ENCODE data around the gene FCN1.

Gene FCN1

DNA sequence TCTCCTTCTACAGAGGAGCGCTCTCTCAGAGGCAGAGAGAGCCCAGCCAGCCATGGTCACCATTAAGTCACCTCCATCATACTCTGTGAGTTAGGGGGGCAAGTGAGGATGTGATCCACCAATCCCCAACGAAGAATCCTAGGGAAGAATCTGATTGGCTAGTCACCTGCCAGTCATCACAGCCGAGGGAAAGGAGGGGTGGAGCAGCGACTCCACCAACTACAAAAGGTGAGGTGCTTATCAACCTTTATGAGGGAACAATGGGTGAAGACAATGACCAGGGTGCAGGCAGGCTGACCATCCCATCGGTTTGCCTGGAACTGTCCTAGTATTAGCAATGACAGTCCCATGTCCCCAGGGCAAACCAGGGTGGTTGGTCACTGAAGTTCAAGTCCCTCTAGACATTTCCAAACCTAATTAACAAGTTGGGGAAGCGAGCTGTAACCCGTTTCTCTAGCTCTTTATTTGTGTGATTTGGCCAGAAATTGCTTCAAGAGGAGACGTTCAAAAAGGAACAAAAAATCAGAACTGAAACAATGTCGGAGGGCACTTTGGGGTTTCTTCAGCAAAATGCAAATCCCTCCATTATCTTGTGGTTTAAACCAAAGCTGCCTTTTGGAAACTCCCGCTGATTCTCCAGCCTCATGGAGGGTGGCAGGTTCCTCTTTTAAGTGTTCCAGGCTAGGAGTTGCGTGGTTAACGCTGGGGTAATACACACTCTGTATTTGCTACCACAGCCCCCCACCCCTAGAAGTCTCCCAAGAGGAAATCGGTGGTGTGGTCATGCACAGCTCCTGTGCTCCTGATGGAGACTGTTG is 18.8 kb upstream of the FCN1 start:
- TF ChIP-seq, protein P1, sequence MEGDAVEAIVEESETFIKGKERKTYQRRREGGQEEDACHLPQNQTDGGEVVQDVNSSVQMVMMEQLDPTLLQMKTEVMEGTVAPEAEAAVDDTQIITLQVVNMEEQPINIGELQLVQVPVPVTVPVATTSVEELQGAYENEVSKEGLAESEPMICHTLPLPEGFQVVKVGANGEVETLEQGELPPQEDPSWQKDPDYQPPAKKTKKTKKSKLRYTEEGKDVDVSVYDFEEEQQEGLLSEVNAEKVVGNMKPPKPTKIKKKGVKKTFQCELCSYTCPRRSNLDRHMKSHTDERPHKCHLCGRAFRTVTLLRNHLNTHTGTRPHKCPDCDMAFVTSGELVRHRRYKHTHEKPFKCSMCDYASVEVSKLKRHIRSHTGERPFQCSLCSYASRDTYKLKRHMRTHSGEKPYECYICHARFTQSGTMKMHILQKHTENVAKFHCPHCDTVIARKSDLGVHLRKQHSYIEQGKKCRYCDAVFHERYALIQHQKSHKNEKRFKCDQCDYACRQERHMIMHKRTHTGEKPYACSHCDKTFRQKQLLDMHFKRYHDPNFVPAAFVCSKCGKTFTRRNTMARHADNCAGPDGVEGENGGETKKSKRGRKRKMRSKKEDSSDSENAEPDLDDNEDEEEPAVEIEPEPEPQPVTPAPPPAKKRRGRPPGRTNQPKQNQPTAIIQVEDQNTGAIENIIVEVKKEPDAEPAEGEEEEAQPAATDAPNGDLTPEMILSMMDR (IDR thresholded peaks at IDR 0.05) = no peak
- no peak for TF ChIP-seq ZFX (IDR thresholded peaks at IDR 0.05; ENCODE audit: borderline replicate concordance)

DNA sequence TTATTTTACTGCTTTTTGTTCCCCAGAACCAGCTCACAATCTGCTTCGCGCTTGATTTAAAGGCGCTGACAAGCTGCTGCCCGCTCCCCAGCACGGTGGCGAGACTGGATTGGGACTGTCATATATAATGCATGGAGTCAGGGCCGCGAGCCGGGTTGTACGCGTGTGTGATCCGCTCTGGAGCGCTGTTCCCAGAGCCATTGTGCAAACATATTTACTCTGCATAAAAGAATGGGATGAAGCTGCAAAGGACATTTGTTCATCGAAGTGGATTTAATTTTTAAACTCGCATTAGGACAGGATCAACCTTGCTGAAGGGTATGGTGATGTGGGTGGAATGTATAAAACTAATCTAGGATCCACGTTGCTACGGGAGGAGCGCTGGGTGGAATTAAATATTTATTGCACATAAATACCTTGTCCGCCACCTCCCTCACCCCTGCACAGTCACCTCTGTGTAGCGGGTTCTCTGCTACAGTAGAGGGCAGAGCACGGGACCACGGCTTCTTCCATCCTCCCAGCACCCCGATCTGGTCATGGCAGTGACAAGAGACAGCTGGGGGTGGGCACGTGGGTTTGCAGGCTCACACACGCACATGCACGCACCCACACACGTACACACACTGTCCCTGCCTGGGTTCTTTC is 18.1 kb upstream of the FCN1 start:
- H3K27ac ChIP-seq = no peak overlapping the region
- TF ChIP-seq ZFX (IDR thresholded peaks at IDR 0.05; ENCODE audit: borderline replicate concordance) = no peak
- TF ChIP-seq, protein P1 (IDR thresholded peaks at IDR 0.05) = no peak

More for the DNA sequence above, 18.8 kb upstream of the FCN1 start:
- H3K27ac ChIP-seq = no peak overlapping the region

DNA sequence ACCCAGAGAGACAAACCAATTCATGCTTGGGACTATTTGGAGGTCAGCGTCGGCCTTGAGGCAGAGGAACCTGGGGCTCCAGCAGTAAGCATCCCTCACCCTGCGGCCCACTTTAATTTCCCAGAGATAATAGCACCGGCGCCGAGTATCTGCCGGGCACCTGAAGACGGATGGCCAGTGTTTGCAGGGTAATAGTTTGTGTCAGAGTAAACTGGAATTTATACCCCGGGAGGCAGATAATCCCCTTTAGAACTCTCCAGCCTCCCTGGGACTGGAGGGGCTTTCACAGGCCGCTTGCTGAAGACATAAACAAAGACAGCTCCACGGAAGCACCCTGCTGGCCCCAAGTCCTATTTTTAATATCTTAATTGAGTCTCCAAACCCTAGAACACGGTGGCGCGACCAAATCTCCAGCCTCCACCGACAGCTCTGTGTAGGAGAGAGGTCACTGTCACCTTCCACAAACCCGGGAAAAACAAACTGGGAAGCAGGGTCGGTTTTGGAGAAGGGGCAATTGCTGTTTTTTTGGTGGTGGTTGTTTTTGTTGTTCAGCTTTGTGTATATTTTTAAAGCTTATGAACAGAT is 17.4 kb upstream of the FCN1 start:
- TF ChIP-seq, protein P1 (IDR thresholded peaks at IDR 0.05) = no peak
- TF ChIP-seq ZFX (IDR thresholded peaks at IDR 0.05; ENCODE audit: borderline replicate concordance) = no peak

DNA sequence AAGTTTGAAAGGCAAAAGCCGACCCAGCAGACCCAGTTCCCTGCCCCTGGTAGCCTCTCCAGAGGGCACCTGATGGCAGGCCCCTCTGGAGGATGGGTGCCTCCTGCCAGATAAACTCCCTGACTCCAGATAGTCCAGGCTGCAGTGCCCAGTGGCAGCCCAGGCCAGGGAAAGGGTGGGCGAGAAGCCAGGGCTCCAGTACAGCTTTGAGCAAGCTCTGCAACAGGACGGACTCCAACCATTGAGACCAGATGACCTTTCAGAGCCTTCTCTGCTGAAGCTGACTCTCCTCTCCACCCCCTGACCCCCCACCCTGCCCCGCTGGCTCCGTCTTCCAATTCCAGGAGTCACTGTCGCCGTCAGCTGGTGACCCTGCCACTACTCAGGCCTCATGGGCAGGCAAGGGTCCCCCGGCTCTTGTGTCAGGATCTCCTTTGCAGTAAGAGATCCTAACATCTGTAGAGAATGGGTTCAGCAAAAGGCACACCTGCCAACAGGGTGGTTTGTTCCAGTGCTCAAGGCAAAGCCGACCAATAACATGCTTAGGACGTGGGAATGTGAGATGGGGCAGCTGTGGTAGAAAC is 15.5 kb upstream of the FCN1 start:
- H3K27ac ChIP-seq = no peak overlapping the region
- no peak for TF ChIP-seq ZFX (IDR thresholded peaks at IDR 0.05; ENCODE audit: borderline replicate concordance)
- TF ChIP-seq, protein P1 (IDR thresholded peaks at IDR 0.05) = no peak

More for the DNA sequence above, 17.4 kb upstream of the FCN1 start:
- no peak overlapping the region for H3K27ac ChIP-seq

DNA sequence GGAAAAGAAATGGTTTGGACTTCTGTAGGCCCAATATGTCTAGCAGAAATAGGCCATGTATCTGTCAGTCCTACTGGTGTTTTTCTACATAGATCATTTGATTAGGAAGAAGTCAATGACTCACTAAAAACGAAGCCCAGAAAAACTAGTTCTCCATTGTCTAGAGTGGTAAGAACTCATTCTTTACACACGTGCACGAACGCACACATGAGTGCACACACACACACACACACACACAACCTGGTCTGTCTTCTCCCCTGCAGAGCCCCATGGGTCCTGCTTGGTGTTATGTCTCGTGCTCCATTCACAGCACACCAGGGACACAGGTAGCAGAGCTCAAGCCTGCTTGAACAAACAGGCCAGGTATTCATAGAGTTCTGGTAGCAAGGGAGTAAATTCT is 14.9 kb upstream of the FCN1 start:
- TF ChIP-seq ZFX (IDR thresholded peaks at IDR 0.05; ENCODE audit: borderline replicate concordance) = no peak
- TF ChIP-seq, protein P1 (IDR thresholded peaks at IDR 0.05) = no peak
- no peak overlapping the region for H3K27ac ChIP-seq

DNA sequence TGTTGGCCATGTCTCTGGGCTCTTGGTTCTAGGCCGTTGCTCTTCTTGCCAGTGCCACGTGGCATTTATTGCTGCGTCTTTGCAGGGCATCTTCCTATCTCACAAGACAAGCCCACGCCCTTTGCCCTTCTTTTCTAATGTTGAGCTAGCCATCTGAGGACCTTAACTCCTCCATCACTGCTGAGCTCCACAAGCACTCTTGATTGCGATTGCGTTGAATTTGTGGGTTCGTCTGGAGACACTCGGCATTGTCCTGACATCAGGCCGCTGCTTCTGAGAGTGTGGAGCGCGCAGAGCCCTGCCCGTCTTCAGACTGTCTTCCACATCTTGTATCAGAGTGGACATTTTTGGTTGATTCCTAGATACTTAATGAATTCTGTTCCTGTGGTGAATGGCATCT is 14.5 kb upstream of the FCN1 start:
- H3K27ac ChIP-seq = no peak overlapping the region
- no peak for TF ChIP-seq ZFX (IDR thresholded peaks at IDR 0.05; ENCODE audit: borderline replicate concordance)
- TF ChIP-seq, protein P1 (IDR thresholded peaks at IDR 0.05) = no peak
